Renal cortical epithelial cell (primary cell): ENCODE results near the gene SMIM29. TPM values are rescaled to one million over a fixed set of nuclear protein-coding genes. Genes with fewer than 3 reads are reported as not detected.

Experiments used
- DNase-seq: peaks from one replicate; pipeline ENCODE4 v3.0.0-alpha.2; 2011; ENCODE audit warnings: low read depth
- total RNA-seq: library from RNA; depleted of rRNA; stranded (reverse); fragments of >200 nt; gene quantifications from 2 replicates; pipeline ENCODE4 v1.2.3, GENCODE V29; 2014

The SMIM29 gene
- total RNA-seq, 1 donor from 2014 or later = 9.9 TPM

GRCh38 chr6:34240329-34241248, 8.2 kb downstream of the SMIM29 start:
- DNase-seq = no peak

GRCh38 chr6:34239893-34240292, 8.9 kb downstream of the SMIM29 start:
- no peak for DNase-seq

GRCh38 chr6:34239500-34239825, 9.3 kb downstream of the SMIM29 start:
- DNase-seq = no peak

- no peak for DNase-seq
These were observed 10.0 kb downstream of the SMIM29 start for GRCh38 chr6:34238585-34239499.

GRCh38 chr6:34237722-34238584, 10.9 kb downstream of the SMIM29 start:
- DNase-seq = no peak

GRCh38 chr6:34237316-34237721, 11.5 kb downstream of the SMIM29 start:
- no peak for DNase-seq

GRCh38 chr6:34236443-34237315, 12.1 kb downstream of the SMIM29 start, which contains the start of gene HMGA1:
Gene HMGA1 (plus strand): TSS chr6:34236873. CDS start chr6:34240781, 3,908 bp downstream.
- DNase-seq = peak; percentile 60

- DNase-seq = peak; percentile 63
These were observed 12.7 kb downstream of the SMIM29 start for GRCh38 chr6:34236131-34236442.

- peak; percentile 87 for DNase-seq
These were observed 13.3 kb downstream of the SMIM29 start for GRCh38 chr6:34235307-34236130.

- DNase-seq = no peak
These were observed 14.0 kb downstream of the SMIM29 start for GRCh38 chr6:34234667-34235306.

GRCh38 chr6:34233867-34234266, 14.9 kb downstream of the SMIM29 start:
- no peak for DNase-seq

- no peak for DNase-seq
These were observed 15.9 kb downstream of the SMIM29 start for GRCh38 chr6:34232901-34233300.

GRCh38 chr6:34231566-34232336, 17.1 kb downstream of the SMIM29 start:
- no peak for DNase-seq

GRCh38 chr6:34230653-34231371, 18.0 kb downstream of the SMIM29 start:
- DNase-seq = no peak

GRCh38 chr6:34229877-34230276, 18.9 kb downstream of the SMIM29 start:
- DNase-seq = no peak

GRCh38 chr6:34227761-34228421, 20.9 kb downstream of the SMIM29 start:
- DNase-seq = peak; percentile 94
